Breast epithelium (tissue), 3 donors: ENCODE measurements around the gene ARMH4.

Experiments
- CTCF ChIP-seq, 3 donors: fragments of 450-650 bp; IDR thresholded peaks; one replicate each; pipeline ENCODE4 v1.5.1; 2016 to 2017; ENCODE audit warnings: antibody characterized with exemption in 3 of 3, mild to moderate bottlenecking in 3 of 3, moderate library complexity in 3 of 3
- POLR2A ChIP-seq: fragments of 450-650 bp; IDR thresholded peaks from one replicate; pipeline ENCODE4 v1.6.1; 2016; ENCODE audit warnings: antibody characterized with exemption, mild to moderate bottlenecking, moderate library complexity
- POLR2AphosphoS5 ChIP-seq, 3 donors: sonication (generic); formaldehyde crosslinking; IDR thresholded peaks; one replicate each; pipeline ENCODE4 v1.6.1; 2017; ENCODE audit warnings: antibody characterized with exemption in 3 of 3

- TF ChIP-seq CTCF (IDR thresholded peaks at IDR 0.05) (no peak), POLR2A (no peak), POLR2AphosphoS5 (IDR thresholded peaks at IDR 0.05) (no peak)
Measured at GRCh38 chr14:58014778-58015177, 137.2 kb downstream of the ARMH4 start.
